K562 (cell line): Measurements from ENCODE around the gene RGL2. TPM values are rescaled to one million over a fixed set of nuclear protein-coding genes. Genes with fewer than 3 reads are reported as not detected.
A peak's percentile ranks its signal among the peaks of the same experiment; 100 is the strongest.

Experiments used
- CREM ChIP-seq: IDR thresholded peaks from 2 replicates; pipeline ENCODE4 v1.6.1; 2014; ENCODE audit warnings: antibody characterized with exemption, low read depth
- HDGF ChIP-seq: fragments of 450-650 bp; IDR thresholded peaks from 2 replicates; pipeline ENCODE4 v1.6.1; 2016
- MAFG ChIP-seq: fragments of 450-650 bp; conservative IDR thresholded peaks from 2 replicates; pipeline ENCODE4 v1.6.1; 2016; ENCODE audit warnings: missing genetic modification characterization, missing compliant biosample characterization
- MED1 ChIP-seq: sonication (generic); formaldehyde crosslinking; IDR thresholded peaks from 2 replicates; pipeline ENCODE4 v1.8.1; 2023; ENCODE audit warnings: missing genetic modification reagents, borderline replicate concordance
- NFIX ChIP-seq: fragments of 250-450 bp; sonication (Bioruptor Pico); IDR thresholded peaks from 2 replicates; pipeline ENCODE4 v1.4.0; 2020; ENCODE audit warnings: low read depth, mild to moderate bottlenecking, moderate library complexity
- PTBP1 ChIP-seq: fragments of 200-400 bp; formaldehyde crosslinking; IDR thresholded peaks from 2 replicates; pipeline ENCODE4 v1.6.1; 2017; ENCODE audit warnings: low read depth, low read length
- SP2 ChIP-seq: IDR thresholded peaks from 2 replicates; pipeline ENCODE4 v1.6.1; 2011; ENCODE audit warnings: mild to moderate bottlenecking, low read depth, low read length, moderate library complexity; ENCODE audit not compliant: poor library complexity, severe bottlenecking; ENCODE audit errors: extremely low read depth
- ZNF133 ChIP-seq: fragments of 250-450 bp; sonication (Bioruptor Pico); IDR thresholded peaks from 2 replicates; pipeline ENCODE4 v1.4.0; 2020; ENCODE audit warnings: mild to moderate bottlenecking
- ZNF175 ChIP-seq: fragments of 200-800 bp; sonication (Bioruptor generic); IDR thresholded peaks from 2 replicates; pipeline ENCODE4 v1.6.1; 2016; ENCODE audit warnings: low read depth, mild to moderate bottlenecking, missing genetic modification characterization, missing compliant biosample characterization
- ZNF263 ChIP-seq: sonication (generic); formaldehyde crosslinking; IDR thresholded peaks from 2 replicates; pipeline ENCODE4 v1.8.0; 2022; ENCODE audit warnings: mild to moderate bottlenecking, missing genetic modification reagents, borderline replicate concordance
- polyA plus RNA-seq, 8 experiments: library from polyadenylated mRNA; depleted of rRNA in 4 of 8; stranded (reverse) in 5 of 8; unstranded in 3 of 8; fragments of >200 nt; fragmentation: Nextera tagmentation in 2 of 8; fragmentation: Illumina TruSeq in 1 of 8; extraction: Ambion mirVana in 2 of 8; extraction: Trizol in 1 of 8; gene quantifications; 2 replicates each; pipeline versions ENCODE4 v1.2.1 to v1.2.3, GENCODE V29; 2011 to 2014; ENCODE audit warnings: inconsistent platforms in 1 of 8, missing spikeins in 1 of 8
- total RNA-seq, 7 experiments: library from RNA; depleted of rRNA in 6 of 7; stranded (reverse); fragments of >200 nt in 6 of 7; fragmentation: Illumina TruSeq in 2 of 7; extraction: Trizol in 2 of 7; gene quantifications; 2 replicates each; pipeline versions ENCODE4 v1.2.1 to v1.2.3, GENCODE V29; 2011 to 2021; ENCODE audit warnings: low replicate concordance in 1 of 7
- TF ChIP-seq, protein P1 (sequence below): fragments of 250-450 bp; sonication (Bioruptor Pico); IDR thresholded peaks from 2 replicates; pipeline ENCODE4 v1.5.0; 2021
- TF ChIP-seq, protein P2 (sequence below): fragments of 250-450 bp; sonication (Bioruptor Pico); IDR thresholded peaks from 2 replicates; pipeline ENCODE4 v1.4.0; 2020; ENCODE audit warnings: mild to moderate bottlenecking
- TF ChIP-seq, protein P3 (sequence below): fragments of 450-650 bp; IDR thresholded peaks from 2 replicates; pipeline ENCODE4 v1.6.1; 2014; ENCODE audit warnings: low read depth, mild to moderate bottlenecking, moderate library complexity, borderline replicate concordance
- TF ChIP-seq, protein P4 (sequence below): fragments of 450-650 bp; formaldehyde crosslinking; conservative IDR thresholded peaks from 2 replicates; pipeline ENCODE4 v1.4.0; 2022; ENCODE audit warnings: mild to moderate bottlenecking, missing genetic modification characterization
- TF ChIP-seq, protein P5 (sequence below): fragments of 450-650 bp; formaldehyde crosslinking; IDR thresholded peaks from 2 replicates; pipeline ENCODE4 v1.4.0; 2020; ENCODE audit warnings: mild to moderate bottlenecking, moderate library complexity
- TF ChIP-seq, protein P6 (sequence below): sonication (generic); formaldehyde crosslinking; IDR thresholded peaks from 2 replicates; pipeline ENCODE4 v1.8.0; 2022; ENCODE audit warnings: mild to moderate bottlenecking, missing genetic modification reagents, borderline replicate concordance

RGL2 gene
- total and polyA plus RNA-seq, 9 of the 15 experiments (the other 6 are each of a cell fraction or from before 2014, with no cell fraction given), result 1.8 to 57.1 (median 19.5) TPM

DNA sequence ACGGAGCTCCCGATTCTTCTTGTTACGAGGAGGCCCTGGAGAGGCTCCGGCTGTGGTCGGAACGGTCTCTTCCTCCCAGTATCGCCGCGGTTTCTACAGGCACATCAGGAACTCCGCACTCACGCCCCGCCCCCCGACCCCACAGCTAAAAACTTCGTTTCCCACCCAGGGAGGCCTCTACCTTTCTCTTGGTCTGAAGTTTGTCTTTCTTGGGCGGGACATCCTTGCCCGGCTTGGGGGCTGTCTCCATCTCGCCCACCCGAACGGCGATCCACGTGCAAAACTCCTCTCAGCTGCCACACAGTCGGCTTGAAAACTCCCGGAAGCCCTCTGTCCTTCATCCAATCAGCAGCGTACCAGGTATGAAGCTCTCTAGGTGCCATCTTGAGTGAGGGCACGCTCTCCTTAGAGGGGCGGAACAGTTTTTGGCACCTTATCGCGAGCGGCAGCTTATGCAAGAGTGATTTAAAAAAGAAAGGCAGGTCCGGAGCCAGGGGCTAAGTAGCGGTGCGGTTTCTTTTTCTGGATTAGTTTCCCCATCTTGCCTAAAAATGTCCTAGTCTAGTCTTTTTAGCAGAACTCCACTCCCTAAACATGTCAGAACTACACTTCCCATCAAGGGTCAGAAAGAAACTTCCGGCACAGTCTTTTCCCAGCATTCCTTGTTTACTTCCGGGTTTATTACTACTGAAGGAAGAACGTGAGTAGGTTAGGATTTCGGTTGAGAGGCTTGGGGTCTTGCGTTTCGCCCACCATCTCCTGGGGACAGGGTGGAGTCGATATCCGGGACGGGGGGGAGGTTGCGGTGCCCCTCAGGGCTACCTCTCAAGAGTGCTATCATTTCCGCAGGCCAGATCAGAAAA is 9.6 kb downstream of the RGL2 start, which contains the start of the genes PFDN6 and WDR46 (continued):
- TF ChIP-seq, protein P1, sequence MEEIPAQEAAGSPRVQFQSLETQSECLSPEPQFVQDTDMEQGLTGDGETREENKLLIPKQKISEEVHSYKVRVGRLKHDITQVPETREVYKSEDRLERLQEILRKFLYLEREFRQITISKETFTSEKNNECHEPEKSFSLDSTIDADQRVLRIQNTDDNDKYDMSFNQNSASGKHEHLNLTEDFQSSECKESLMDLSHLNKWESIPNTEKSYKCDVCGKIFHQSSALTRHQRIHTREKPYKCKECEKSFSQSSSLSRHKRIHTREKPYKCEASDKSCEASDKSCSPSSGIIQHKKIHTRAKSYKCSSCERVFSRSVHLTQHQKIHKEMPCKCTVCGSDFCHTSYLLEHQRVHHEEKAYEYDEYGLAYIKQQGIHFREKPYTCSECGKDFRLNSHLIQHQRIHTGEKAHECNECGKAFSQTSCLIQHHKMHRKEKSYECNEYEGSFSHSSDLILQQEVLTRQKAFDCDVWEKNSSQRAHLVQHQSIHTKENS (CRISPR knock-in tag), result peak; percentile 72; the same call in 1 of the 2 replicates
- TF ChIP-seq CREM (peak; percentile 68; the same call in 1 of the 2 replicates), ZNF133 (no peak), ZNF175 (CRISPR knock-in tag) (peak; percentile 76; the same call in 1 of the 2 replicates), NFIX (CRISPR knock-in tag) (no peak), HDGF (no peak), MED1 (CRISPR knock-in tag) (no peak), SP2 (no peak), PTBP1 (no peak), ZNF263 (CRISPR knock-in tag) (no peak), MAFG (no peak)
- TF ChIP-seq, protein P2, sequence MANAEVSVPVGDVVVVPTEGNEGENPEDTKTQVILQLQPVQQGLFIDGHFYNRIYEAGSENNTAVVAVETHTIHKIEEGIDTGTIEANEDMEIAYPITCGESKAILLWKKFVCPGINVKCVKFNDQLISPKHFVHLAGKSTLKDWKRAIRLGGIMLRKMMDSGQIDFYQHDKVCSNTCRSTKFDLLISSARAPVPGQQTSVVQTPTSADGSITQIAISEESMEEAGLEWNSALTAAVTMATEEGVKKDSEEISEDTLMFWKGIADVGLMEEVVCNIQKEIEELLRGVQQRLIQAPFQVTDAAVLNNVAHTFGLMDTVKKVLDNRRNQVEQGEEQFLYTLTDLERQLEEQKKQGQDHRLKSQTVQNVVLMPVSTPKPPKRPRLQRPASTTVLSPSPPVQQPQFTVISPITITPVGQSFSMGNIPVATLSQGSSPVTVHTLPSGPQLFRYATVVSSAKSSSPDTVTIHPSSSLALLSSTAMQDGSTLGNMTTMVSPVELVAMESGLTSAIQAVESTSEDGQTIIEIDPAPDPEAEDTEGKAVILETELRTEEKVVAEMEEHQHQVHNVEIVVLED (CRISPR knock-in tag), result no peak; the same call in 1 of the 2 replicates
- TF ChIP-seq, protein P3, sequence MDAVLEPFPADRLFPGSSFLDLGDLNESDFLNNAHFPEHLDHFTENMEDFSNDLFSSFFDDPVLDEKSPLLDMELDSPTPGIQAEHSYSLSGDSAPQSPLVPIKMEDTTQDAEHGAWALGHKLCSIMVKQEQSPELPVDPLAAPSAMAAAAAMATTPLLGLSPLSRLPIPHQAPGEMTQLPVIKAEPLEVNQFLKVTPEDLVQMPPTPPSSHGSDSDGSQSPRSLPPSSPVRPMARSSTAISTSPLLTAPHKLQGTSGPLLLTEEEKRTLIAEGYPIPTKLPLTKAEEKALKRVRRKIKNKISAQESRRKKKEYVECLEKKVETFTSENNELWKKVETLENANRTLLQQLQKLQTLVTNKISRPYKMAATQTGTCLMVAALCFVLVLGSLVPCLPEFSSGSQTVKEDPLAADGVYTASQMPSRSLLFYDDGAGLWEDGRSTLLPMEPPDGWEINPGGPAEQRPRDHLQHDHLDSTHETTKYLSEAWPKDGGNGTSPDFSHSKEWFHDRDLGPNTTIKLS, result peak; percentile 96
- TF ChIP-seq, protein P4, sequence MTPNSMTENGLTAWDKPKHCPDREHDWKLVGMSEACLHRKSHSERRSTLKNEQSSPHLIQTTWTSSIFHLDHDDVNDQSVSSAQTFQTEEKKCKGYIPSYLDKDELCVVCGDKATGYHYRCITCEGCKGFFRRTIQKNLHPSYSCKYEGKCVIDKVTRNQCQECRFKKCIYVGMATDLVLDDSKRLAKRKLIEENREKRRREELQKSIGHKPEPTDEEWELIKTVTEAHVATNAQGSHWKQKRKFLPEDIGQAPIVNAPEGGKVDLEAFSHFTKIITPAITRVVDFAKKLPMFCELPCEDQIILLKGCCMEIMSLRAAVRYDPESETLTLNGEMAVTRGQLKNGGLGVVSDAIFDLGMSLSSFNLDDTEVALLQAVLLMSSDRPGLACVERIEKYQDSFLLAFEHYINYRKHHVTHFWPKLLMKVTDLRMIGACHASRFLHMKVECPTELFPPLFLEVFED (CRISPR knock-in tag), result peak; percentile 50; the same call in 1 of the 2 replicates
- TF ChIP-seq, protein P5, sequence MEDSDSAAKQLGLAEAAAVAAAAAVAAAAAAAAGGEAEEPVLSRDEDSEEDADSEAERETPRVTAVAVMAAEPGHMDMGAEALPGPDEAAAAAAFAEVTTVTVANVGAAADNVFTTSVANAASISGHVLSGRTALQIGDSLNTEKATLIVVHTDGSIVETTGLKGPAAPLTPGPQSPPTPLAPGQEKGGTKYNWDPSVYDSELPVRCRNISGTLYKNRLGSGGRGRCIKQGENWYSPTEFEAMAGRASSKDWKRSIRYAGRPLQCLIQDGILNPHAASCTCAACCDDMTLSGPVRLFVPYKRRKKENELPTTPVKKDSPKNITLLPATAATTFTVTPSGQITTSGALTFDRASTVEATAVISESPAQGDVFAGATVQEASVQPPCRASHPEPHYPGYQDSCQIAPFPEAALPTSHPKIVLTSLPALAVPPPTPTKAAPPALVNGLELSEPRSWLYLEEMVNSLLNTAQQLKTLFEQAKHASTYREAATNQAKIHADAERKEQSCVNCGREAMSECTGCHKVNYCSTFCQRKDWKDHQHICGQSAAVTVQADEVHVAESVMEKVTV (CRISPR knock-in tag), result no peak
- TF ChIP-seq, protein P6, sequence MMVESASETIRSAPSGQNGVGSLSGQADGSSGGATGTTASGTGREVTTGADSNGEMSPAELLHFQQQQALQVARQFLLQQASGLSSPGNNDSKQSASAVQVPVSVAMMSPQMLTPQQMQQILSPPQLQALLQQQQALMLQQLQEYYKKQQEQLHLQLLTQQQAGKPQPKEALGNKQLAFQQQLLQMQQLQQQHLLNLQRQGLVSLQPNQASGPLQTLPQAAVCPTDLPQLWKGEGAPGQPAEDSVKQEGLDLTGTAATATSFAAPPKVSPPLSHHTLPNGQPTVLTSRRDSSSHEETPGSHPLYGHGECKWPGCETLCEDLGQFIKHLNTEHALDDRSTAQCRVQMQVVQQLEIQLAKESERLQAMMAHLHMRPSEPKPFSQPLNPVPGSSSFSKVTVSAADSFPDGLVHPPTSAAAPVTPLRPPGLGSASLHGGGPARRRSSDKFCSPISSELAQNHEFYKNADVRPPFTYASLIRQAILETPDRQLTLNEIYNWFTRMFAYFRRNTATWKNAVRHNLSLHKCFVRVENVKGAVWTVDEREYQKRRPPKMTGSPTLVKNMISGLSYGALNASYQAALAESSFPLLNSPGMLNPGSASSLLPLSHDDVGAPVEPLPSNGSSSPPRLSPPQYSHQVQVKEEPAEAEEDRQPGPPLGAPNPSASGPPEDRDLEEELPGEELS (CRISPR knock-in tag), result no peak
